Gastroesophageal sphincter (tissue), 3 donors: ENCODE results near the gene LIMS1.

ENCODE experiments used
- POLR2A ChIP-seq, 2 donors: fragments of 450-650 bp; IDR thresholded peaks; one replicate each; pipeline ENCODE4 v1.6.1; 2017; ENCODE audit warnings: antibody characterized with exemption in 2 of 2, mild to moderate bottlenecking in 2 of 2, moderate library complexity in 1 of 2
- TF ChIP-seq, protein P1 (sequence below), 4 experiments: fragments of 200-600 bp in 2 of 4; fragments of 450-650 bp in 2 of 4; sonication (generic) in 1 of 4; IDR thresholded peaks; one replicate each; pipeline ENCODE4 v1.5.1; 2017 to 2019; ENCODE audit warnings: antibody characterized with exemption in 4 of 4, mild to moderate bottlenecking in 2 of 4, moderate library complexity in 2 of 4

DNA sequence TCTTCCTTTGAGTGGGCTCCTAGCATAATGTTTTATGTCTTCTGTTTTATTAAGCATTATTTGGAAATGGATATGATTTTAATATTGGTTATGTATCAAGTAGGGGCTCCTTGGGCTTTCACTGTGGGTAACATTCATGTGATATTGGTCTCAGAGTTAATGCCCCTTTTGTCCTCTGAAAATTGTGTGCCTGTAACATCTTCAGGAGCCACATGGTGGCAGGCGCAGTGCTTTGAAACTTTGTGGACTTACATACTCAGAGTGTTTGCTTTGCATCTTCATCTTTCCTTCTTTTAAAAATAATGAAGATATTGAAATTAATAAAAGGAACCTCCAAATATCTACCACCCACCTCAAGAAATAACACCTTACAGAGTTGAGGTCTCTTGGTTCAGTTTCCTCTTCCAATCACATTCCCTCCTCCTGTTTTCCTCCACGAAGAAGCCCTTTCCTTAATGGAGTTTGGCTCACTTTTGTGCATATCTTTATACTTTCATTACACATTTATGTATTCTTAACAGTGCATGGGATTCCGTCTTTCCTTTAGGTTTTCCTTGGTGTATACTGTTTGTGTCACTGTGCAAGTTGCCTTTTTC, 73.5 kb downstream of the LIMS1 start:
- TF ChIP-seq, protein P1, sequence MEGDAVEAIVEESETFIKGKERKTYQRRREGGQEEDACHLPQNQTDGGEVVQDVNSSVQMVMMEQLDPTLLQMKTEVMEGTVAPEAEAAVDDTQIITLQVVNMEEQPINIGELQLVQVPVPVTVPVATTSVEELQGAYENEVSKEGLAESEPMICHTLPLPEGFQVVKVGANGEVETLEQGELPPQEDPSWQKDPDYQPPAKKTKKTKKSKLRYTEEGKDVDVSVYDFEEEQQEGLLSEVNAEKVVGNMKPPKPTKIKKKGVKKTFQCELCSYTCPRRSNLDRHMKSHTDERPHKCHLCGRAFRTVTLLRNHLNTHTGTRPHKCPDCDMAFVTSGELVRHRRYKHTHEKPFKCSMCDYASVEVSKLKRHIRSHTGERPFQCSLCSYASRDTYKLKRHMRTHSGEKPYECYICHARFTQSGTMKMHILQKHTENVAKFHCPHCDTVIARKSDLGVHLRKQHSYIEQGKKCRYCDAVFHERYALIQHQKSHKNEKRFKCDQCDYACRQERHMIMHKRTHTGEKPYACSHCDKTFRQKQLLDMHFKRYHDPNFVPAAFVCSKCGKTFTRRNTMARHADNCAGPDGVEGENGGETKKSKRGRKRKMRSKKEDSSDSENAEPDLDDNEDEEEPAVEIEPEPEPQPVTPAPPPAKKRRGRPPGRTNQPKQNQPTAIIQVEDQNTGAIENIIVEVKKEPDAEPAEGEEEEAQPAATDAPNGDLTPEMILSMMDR (IDR thresholded peaks at IDR 0.05), result peak; percentile 50 to 73 (median 68)
- no peak for TF ChIP-seq POLR2A (IDR thresholded peaks at IDR 0.05)
